ENCODE data around the gene BEND6.

Gene BEND6

GRCh38 chr6:56923565-56923964 lies 31.3 kb upstream of the BEND6 start:
- Histone ChIP-seq H3K9me3 (no peaks in the 10 kb centered on the region), H3K27me3 (no peaks in the 10 kb centered on the region), H3K4me3 (ENCODE audit: low read depth in 1 of 2, low read length in 1 of 2) (no peak overlapping the region), H3K36me3 (no peaks in the 10 kb centered on the region), H3K4me1 (ENCODE audit: control insufficient read depth in 1 of 2, insufficient read depth in 1 of 2, low read depth in 1 of 2, low read length in 1 of 2) (no peaks in the 10 kb centered on the region), H3K27ac (no peak overlapping the region)
- TF ChIP-seq, protein P1, sequence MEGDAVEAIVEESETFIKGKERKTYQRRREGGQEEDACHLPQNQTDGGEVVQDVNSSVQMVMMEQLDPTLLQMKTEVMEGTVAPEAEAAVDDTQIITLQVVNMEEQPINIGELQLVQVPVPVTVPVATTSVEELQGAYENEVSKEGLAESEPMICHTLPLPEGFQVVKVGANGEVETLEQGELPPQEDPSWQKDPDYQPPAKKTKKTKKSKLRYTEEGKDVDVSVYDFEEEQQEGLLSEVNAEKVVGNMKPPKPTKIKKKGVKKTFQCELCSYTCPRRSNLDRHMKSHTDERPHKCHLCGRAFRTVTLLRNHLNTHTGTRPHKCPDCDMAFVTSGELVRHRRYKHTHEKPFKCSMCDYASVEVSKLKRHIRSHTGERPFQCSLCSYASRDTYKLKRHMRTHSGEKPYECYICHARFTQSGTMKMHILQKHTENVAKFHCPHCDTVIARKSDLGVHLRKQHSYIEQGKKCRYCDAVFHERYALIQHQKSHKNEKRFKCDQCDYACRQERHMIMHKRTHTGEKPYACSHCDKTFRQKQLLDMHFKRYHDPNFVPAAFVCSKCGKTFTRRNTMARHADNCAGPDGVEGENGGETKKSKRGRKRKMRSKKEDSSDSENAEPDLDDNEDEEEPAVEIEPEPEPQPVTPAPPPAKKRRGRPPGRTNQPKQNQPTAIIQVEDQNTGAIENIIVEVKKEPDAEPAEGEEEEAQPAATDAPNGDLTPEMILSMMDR (IDR thresholded peaks at IDR 0.05): no peak

- Histone ChIP-seq H3K4me1 (ENCODE audit: control insufficient read depth in 1 of 2, insufficient read depth in 1 of 2, low read depth in 1 of 2, low read length in 1 of 2) (no peaks in the 10 kb centered on the region), H3K36me3 (no peaks in the 10 kb centered on the region), H3K4me3 (ENCODE audit: low read depth in 1 of 2, low read length in 1 of 2) (no peak overlapping the region), H3K27me3 (no peaks in the 10 kb centered on the region), H3K27ac (no peak overlapping the region), H3K9me3 (no peaks in the 10 kb centered on the region)
- TF ChIP-seq, protein P1 (IDR thresholded peaks at IDR 0.05): no peak
Observed at GRCh38 chr6:56927538-56928453, 27.1 kb upstream of the BEND6 start.

DNA sequence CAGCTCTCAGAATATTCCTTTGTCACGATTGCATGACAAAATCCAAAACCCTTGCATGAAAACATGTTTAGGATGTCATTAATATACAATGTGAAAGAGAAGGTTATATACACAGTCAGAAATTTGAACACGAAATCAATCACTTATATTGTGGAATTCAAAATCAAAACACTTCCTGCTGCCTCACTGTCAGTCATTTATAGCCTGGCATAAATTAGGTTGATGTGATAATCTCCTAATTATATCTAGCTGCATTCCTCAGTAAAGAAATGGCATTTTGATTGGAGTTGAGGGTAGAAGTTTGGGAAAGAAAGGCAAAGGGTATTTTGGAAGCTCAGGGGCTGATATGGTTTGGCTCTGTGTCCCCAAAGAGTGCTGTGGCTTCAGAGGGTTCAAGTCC lies 24.1 kb upstream of the BEND6 start:
- Histone ChIP-seq H3K36me3 (no peaks in the 10 kb centered on the region), H3K4me1 (ENCODE audit: control insufficient read depth in 1 of 2, insufficient read depth in 1 of 2, low read depth in 1 of 2, low read length in 1 of 2) (no peaks in the 10 kb centered on the region), H3K4me3 (ENCODE audit: low read depth in 1 of 2, low read length in 1 of 2) (no peak overlapping the region), H3K27me3 (no peaks in the 10 kb centered on the region), H3K9me3 (no peaks in the 10 kb centered on the region), H3K27ac (no peak overlapping the region)
- TF ChIP-seq, protein P1 (IDR thresholded peaks at IDR 0.05): no peak

DNA sequence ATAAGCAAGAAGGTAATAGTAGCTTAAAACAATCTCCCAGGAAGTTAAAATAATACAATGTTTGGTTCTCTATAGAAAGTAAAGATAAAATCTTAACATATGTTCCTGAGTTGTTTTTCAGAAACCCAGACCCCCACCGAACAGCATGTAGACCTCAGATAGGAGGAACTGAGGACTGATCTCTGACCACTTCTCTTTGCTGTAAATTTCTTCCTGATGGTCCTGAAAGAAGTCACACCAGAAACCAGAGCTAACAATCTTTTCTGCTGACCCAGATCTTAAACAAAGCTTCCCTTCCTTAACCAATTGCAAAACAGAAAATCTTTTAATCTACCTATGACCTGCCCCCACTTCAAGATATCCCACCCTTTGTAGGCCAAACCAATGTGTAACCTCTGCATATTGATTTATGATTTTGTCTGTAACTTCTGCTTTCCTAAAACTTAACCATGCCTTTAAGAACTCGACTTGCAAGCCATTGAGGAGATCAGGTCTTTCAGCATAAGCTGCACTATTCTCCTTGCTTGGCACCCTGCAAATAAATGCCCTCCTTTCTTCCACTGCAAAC lies 21.9 kb upstream of the BEND6 start:
- Histone ChIP-seq H3K27ac (no peak overlapping the region), H3K4me3 (ENCODE audit: low read depth in 1 of 2, low read length in 1 of 2) (no peak overlapping the region), H3K27me3 (no peaks in the 10 kb centered on the region), H3K4me1 (ENCODE audit: control insufficient read depth in 1 of 2, insufficient read depth in 1 of 2, low read depth in 1 of 2, low read length in 1 of 2) (no peaks in the 10 kb centered on the region), H3K36me3 (no peaks in the 10 kb centered on the region), H3K9me3 (no peaks in the 10 kb centered on the region)
- TF ChIP-seq, protein P1 (IDR thresholded peaks at IDR 0.05): no peak

DNA sequence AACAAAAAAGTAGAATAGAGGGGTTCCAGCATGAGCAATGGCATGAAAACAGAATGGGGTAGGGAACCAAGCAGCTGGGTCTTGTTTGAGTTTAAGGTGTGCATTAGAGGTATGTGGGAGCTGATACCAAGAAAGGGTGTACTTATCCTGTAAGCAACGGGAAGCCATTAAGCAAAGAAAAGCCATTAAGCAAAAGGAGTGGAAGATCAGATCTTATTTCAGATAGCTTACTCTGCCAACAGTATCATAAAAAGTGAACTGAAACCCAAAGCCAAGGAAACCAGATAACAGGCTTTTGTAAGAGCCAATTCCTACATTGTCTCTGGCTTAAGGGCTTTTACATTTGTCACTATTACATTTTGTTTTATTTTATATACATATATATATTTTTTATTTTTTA lies 21.3 kb upstream of the BEND6 start:
- Histone ChIP-seq H3K4me3 (ENCODE audit: low read depth in 1 of 2, low read length in 1 of 2) (no peak overlapping the region), H3K27ac (no peak overlapping the region), H3K4me1 (ENCODE audit: control insufficient read depth in 1 of 2, insufficient read depth in 1 of 2, low read depth in 1 of 2, low read length in 1 of 2) (no peaks in the 10 kb centered on the region), H3K36me3 (no peaks in the 10 kb centered on the region), H3K9me3 (no peaks in the 10 kb centered on the region), H3K27me3 (no peaks in the 10 kb centered on the region)
- TF ChIP-seq, protein P1 (IDR thresholded peaks at IDR 0.05): no peak

All from neutrophil (primary cell).